CD4-positive, alpha-beta T cell treated with Interferon alpha-2 for 1 hour (primary cell): ENCODE data around the gene TRAPPC6A.
A peak's percentile ranks its signal among the peaks of the same experiment; 100 is the strongest.

ENCODE experiments used
- DNase-seq, 2 donors: peaks; one replicate each; pipeline ENCODE4 v3.0.0-alpha.2; 2020 to 2022

Gene TRAPPC6A

GRCh38 chr19:45184115-45184514 is 6.1 kb upstream of the TRAPPC6A start:
- no peak for DNase-seq

- DNase-seq: no peak
These were observed 4.7 kb upstream of the TRAPPC6A start for GRCh38 chr19:45182758-45183157.

GRCh38 chr19:45180936-45181335 is 2.9 kb upstream of the TRAPPC6A start:
- no peak for DNase-seq

- DNase-seq: no peak
These were observed 1.9 kb upstream of the TRAPPC6A start for GRCh38 chr19:45179892-45180370.

GRCh38 chr19:45179072-45179891 is 1.2 kb upstream of the TRAPPC6A start:
- peak in 1 of 2 donors; percentile 34 for DNase-seq

GRCh38 chr19:45178262-45179071 is 430 bp upstream of the TRAPPC6A start, which contains the start of gene BLOC1S3:
TSS of gene BLOC1S3 (plus strand) at chr19:45178784. CDS start at chr19:45179297, 513 bp downstream.
- peak; percentile 100 for DNase-seq

GRCh38 chr19:45175515-45176345 is 2.3 kb downstream of the TRAPPC6A start:
- DNase-seq: no peak

GRCh38 chr19:45173816-45174215 is 4.2 kb downstream of the TRAPPC6A start:
- DNase-seq: no peak

GRCh38 chr19:45172611-45173208 is 5.3 kb downstream of the TRAPPC6A start:
- DNase-seq: no peak

- peak in 1 of 2 donors; percentile 54 for DNase-seq
These were observed 5.9 kb downstream of the TRAPPC6A start for GRCh38 chr19:45172173-45172572.

GRCh38 chr19:45171211-45171623 is 6.8 kb downstream of the TRAPPC6A start:
- DNase-seq: peak; percentile 63 to 84

GRCh38 chr19:45170146-45171106 is 7.6 kb downstream of the TRAPPC6A start:
- no peak for DNase-seq

GRCh38 chr19:45169602-45170001 is 8.4 kb downstream of the TRAPPC6A start:
- DNase-seq: no peak

GRCh38 chr19:45168767-45169351 is 9.2 kb downstream of the TRAPPC6A start:
- peak in 1 of 2 donors; percentile 18 for DNase-seq

GRCh38 chr19:45166723-45167252 is 11.2 kb downstream of the TRAPPC6A start:
- no peak for DNase-seq

GRCh38 chr19:45164577-45165335 is 13.3 kb downstream of the TRAPPC6A start:
- DNase-seq: peak; percentile 49 to 68

- no peak for DNase-seq
These were observed 14.1 kb downstream of the TRAPPC6A start for GRCh38 chr19:45163751-45164460.

GRCh38 chr19:45163156-45163555 is 14.9 kb downstream of the TRAPPC6A start:
- DNase-seq: no peak

GRCh38 chr19:45162608-45163143 is 15.4 kb downstream of the TRAPPC6A start:
- DNase-seq: no peak
